NT2/D1 (cell line): ENCODE data around the gene MAPK12.

Experiments
- DNase-seq: peaks from one replicate; pipeline ENCODE4 v3.0.0-alpha.2; 2011; ENCODE audit warnings: low read depth, low spot score
- H3K27me3 ChIP-seq: 2 replicates; pipeline ENCODE4 v1.6.0; 2011; ENCODE audit warnings: mild to moderate bottlenecking; ENCODE audit not compliant: insufficient read length, insufficient read depth
- H3K36me3 ChIP-seq: 2 replicates; pipeline ENCODE4 v1.6.1; 2011; ENCODE audit warnings: mild to moderate bottlenecking, low read length, mixed read lengths; ENCODE audit not compliant: insufficient read depth, insufficient read length
- H3K4me1 ChIP-seq: 2 replicates; pipeline ENCODE4 v1.5.1; 2011; ENCODE audit not compliant: insufficient read depth, insufficient read length
- H3K4me3 ChIP-seq: 2 replicates; pipeline ENCODE4 v1.5.1; 2011; ENCODE audit warnings: low read depth; ENCODE audit not compliant: insufficient read length
- H3K9ac ChIP-seq: 2 replicates; pipeline ENCODE4 v1.6.0; 2011; ENCODE audit warnings: low read depth; ENCODE audit not compliant: insufficient read length
- H3K9me3 ChIP-seq: 2 replicates; pipeline ENCODE4 v1.5.1; 2011; ENCODE audit warnings: mild to moderate bottlenecking, low read length; ENCODE audit not compliant: insufficient read depth
- SUZ12 ChIP-seq: IDR thresholded peaks from 2 replicates; pipeline ENCODE4 v1.6.1; 2011; ENCODE audit not compliant: insufficient read length, insufficient read depth; ENCODE audit errors: extremely low read depth
- YY1 ChIP-seq: IDR thresholded peaks from 2 replicates; pipeline ENCODE4 v1.6.1; 2011; ENCODE audit not compliant: insufficient read length, insufficient read depth
- ZNF274 ChIP-seq: IDR thresholded peaks from 2 replicates; pipeline ENCODE4 v1.6.1; 2011; ENCODE audit warnings: mild to moderate bottlenecking, low read depth, low read length

Gene MAPK12

GRCh38 chr22:50227579-50228215, 33.8 kb downstream of the MAPK12 start:
- Histone ChIP-seq H3K4me3 (no peak overlapping the region), H3K9me3 (no peaks in the 10 kb centered on the region), H3K9ac (no peak overlapping the region), H3K36me3 (peaks cover 39% of the 10 kb centered on the region), H3K4me1 (peaks cover 2% of the 10 kb centered on the region), H3K27me3 (no peaks in the 10 kb centered on the region)
- DNase-seq = no peak
- TF ChIP-seq ZNF274 (no peak), YY1 (no peak), SUZ12 (no peak)

- Histone ChIP-seq H3K27me3 (no peaks in the 10 kb centered on the region), H3K36me3 (peaks cover 47% of the 10 kb centered on the region), H3K9ac (no peak overlapping the region), H3K4me1 (peaks cover 2% of the 10 kb centered on the region), H3K9me3 (no peaks in the 10 kb centered on the region), H3K4me3 (no peak overlapping the region)
- no peak for DNase-seq
- no peak for TF ChIP-seq YY1
- TF ChIP-seq ZNF274 = no peak
- no peak for TF ChIP-seq SUZ12
These were observed 34.7 kb downstream of the MAPK12 start for GRCh38 chr22:50226875-50227165.

GRCh38 chr22:50226063-50226874, 35.2 kb downstream of the MAPK12 start:
- DNase-seq = no peak
- Histone ChIP-seq H3K9me3 (no peaks in the 10 kb centered on the region), H3K9ac (no peak overlapping the region), H3K4me3 (no peak overlapping the region), H3K36me3 (peaks cover 53% of the 10 kb centered on the region), H3K4me1 (peaks cover 2% of the 10 kb centered on the region), H3K27me3 (no peaks in the 10 kb centered on the region)
- TF ChIP-seq ZNF274 (no peak), SUZ12 (no peak), YY1 (no peak)

GRCh38 chr22:50225200-50225969, 36.1 kb downstream of the MAPK12 start:
- Histone ChIP-seq H3K9me3 (no peaks in the 10 kb centered on the region), H3K36me3 (peaks cover 61% of the 10 kb centered on the region), H3K4me1 (peaks cover 2% of the 10 kb centered on the region), H3K4me3 (no peak overlapping the region), H3K27me3 (no peaks in the 10 kb centered on the region), H3K9ac (no peak overlapping the region)
- DNase-seq = no peak
- no peak for TF ChIP-seq YY1
- no peak for TF ChIP-seq SUZ12

- Histone ChIP-seq H3K4me1 (peaks cover 7% of the 10 kb centered on the region), H3K9ac (no peak overlapping the region), H3K4me3 (no peak overlapping the region), H3K27me3 (no peaks in the 10 kb centered on the region), H3K36me3 (peaks cover 66% of the 10 kb centered on the region), H3K9me3 (no peaks in the 10 kb centered on the region)
- no peak for DNase-seq
- TF ChIP-seq ZNF274 (no peak), YY1 (no peak), SUZ12 (no peak)
These were observed 37.4 kb downstream of the MAPK12 start for GRCh38 chr22:50224071-50224470.

- H3K36me3 ChIP-seq = peaks cover 76% of the 10 kb centered on the region
- no peak overlapping the region for H3K4me3 ChIP-seq
- no peaks in the 10 kb centered on the region for H3K27me3 ChIP-seq
- DNase-seq = no peak
- no peak overlapping the region for H3K9ac ChIP-seq
- no peak for TF ChIP-seq SUZ12
- no peak for TF ChIP-seq YY1
- no peak for TF ChIP-seq ZNF274
- peaks cover 10% of the 10 kb centered on the region for H3K4me1 ChIP-seq
- H3K9me3 ChIP-seq = no peaks in the 10 kb centered on the region
These were observed 39.0 kb downstream of the MAPK12 start for GRCh38 chr22:50222508-50222907.
